T-helper 1 cell treated with Interleukin-12 subunit alpha and Interleukin-12 subunit beta and Interleukin-4 antibody, amounts not matched to agents 30 μg/mL and 1 μg/mL, for 36 hours (primary cell): Measurements from ENCODE around the gene PLSCR3.

Experiments used
- H3K27ac Mint-ChIP-seq: one replicate; pipeline ENCODE4 v1.8.0; 2021; ENCODE audit warnings: mild to moderate bottlenecking, mixed read lengths
- H3K27me3 Mint-ChIP-seq: one replicate; pipeline ENCODE4 v1.8.0; 2021; ENCODE audit warnings: low read depth, mixed read lengths
- H3K36me3 Mint-ChIP-seq: one replicate; pipeline ENCODE4 v1.8.0; 2021; ENCODE audit warnings: low read depth, mixed read lengths
- H3K4me1 Mint-ChIP-seq: one replicate; pipeline ENCODE4 v1.8.0; 2021; ENCODE audit warnings: low read depth, mixed read lengths
- H3K4me3 Mint-ChIP-seq: one replicate; pipeline ENCODE4 v1.8.0; 2021; ENCODE audit warnings: mild to moderate bottlenecking, moderate library complexity, mixed read lengths
- H3K9me3 Mint-ChIP-seq: one replicate; pipeline ENCODE4 v1.8.0; 2021; ENCODE audit warnings: mixed read lengths

Gene PLSCR3

GRCh38 chr17:7418472-7419152 is 24.3 kb upstream of the PLSCR3 start:
- H3K27ac Mint-ChIP-seq: no peak overlapping the region

GRCh38 chr17:7417056-7417655 is 22.8 kb upstream of the PLSCR3 start:
- H3K27me3 Mint-ChIP-seq: no peaks in the 10 kb centered on the region
- no peak overlapping the region for H3K4me3 Mint-ChIP-seq
- no peaks in the 10 kb centered on the region for H3K4me1 Mint-ChIP-seq
- H3K27ac Mint-ChIP-seq: no peak overlapping the region
- H3K9me3 Mint-ChIP-seq: no peaks in the 10 kb centered on the region
- no peaks in the 10 kb centered on the region for H3K36me3 Mint-ChIP-seq

More at GRCh38 chr17:7418472-7419152, 24.3 kb upstream of the PLSCR3 start:
- Mint-ChIP-seq H3K4me3 (no peak overlapping the region), H3K36me3 (no peaks in the 10 kb centered on the region), H3K9me3 (no peaks in the 10 kb centered on the region), H3K27me3 (no peaks in the 10 kb centered on the region), H3K4me1 (no peaks in the 10 kb centered on the region)

GRCh38 chr17:7416323-7416722 is 22.0 kb upstream of the PLSCR3 start:
- Mint-ChIP-seq H3K9me3 (no peaks in the 10 kb centered on the region), H3K36me3 (no peaks in the 10 kb centered on the region), H3K4me1 (no peaks in the 10 kb centered on the region), H3K4me3 (no peak overlapping the region), H3K27me3 (no peaks in the 10 kb centered on the region), H3K27ac (no peak overlapping the region)

- Mint-ChIP-seq H3K36me3 (no peaks in the 10 kb centered on the region), H3K27ac (no peak overlapping the region), H3K4me3 (no peak overlapping the region), H3K9me3 (no peaks in the 10 kb centered on the region), H3K27me3 (no peaks in the 10 kb centered on the region), H3K4me1 (no peaks in the 10 kb centered on the region)
Measured at GRCh38 chr17:7415784-7416183, 21.5 kb upstream of the PLSCR3 start.

- H3K4me3 Mint-ChIP-seq: no peak overlapping the region
- no peaks in the 10 kb centered on the region for H3K27me3 Mint-ChIP-seq
- H3K9me3 Mint-ChIP-seq: no peaks in the 10 kb centered on the region
- no peaks in the 10 kb centered on the region for H3K4me1 Mint-ChIP-seq
- no peaks in the 10 kb centered on the region for H3K36me3 Mint-ChIP-seq
- no peak overlapping the region for H3K27ac Mint-ChIP-seq
Measured at GRCh38 chr17:7414837-7415236, 20.5 kb upstream of the PLSCR3 start.

- Mint-ChIP-seq H3K4me1 (no peaks in the 10 kb centered on the region), H3K36me3 (no peaks in the 10 kb centered on the region), H3K27ac (no peak overlapping the region), H3K27me3 (peaks cover 5% of the 10 kb centered on the region), H3K9me3 (no peaks in the 10 kb centered on the region), H3K4me3 (no peak overlapping the region)
Measured at GRCh38 chr17:7413346-7413985, 19.1 kb upstream of the PLSCR3 start.

- Mint-ChIP-seq H3K4me1 (no peaks in the 10 kb centered on the region), H3K9me3 (no peaks in the 10 kb centered on the region), H3K27ac (no peak overlapping the region), H3K36me3 (no peaks in the 10 kb centered on the region), H3K27me3 (peaks cover 15% of the 10 kb centered on the region), H3K4me3 (no peak overlapping the region)
Measured at GRCh38 chr17:7411427-7411750, 17.1 kb upstream of the PLSCR3 start.

- peaks cover 2% of the 10 kb centered on the region for H3K4me1 Mint-ChIP-seq
- H3K27me3 Mint-ChIP-seq: peaks cover 20% of the 10 kb centered on the region
- H3K27ac Mint-ChIP-seq: no peak overlapping the region
- no peak overlapping the region for H3K4me3 Mint-ChIP-seq
- peaks cover 2% of the 10 kb centered on the region for H3K36me3 Mint-ChIP-seq
- H3K9me3 Mint-ChIP-seq: no peaks in the 10 kb centered on the region
Measured at GRCh38 chr17:7410634-7411426, 16.5 kb upstream of the PLSCR3 start.

GRCh38 chr17:7409716-7410115 is 15.4 kb upstream of the PLSCR3 start:
- Mint-ChIP-seq H3K36me3 (peaks cover 2% of the 10 kb centered on the region), H3K4me1 (peaks cover 3% of the 10 kb centered on the region), H3K4me3 (no peak overlapping the region), H3K9me3 (no peaks in the 10 kb centered on the region), H3K27ac (no peak overlapping the region), H3K27me3 (peaks cover 25% of the 10 kb centered on the region)

GRCh38 chr17:7408863-7409262 is 14.5 kb upstream of the PLSCR3 start:
- Mint-ChIP-seq H3K36me3 (peaks cover 2% of the 10 kb centered on the region), H3K4me3 (no peak overlapping the region), H3K27me3 (peaks cover 25% of the 10 kb centered on the region), H3K4me1 (peaks cover 3% of the 10 kb centered on the region), H3K9me3 (no peaks in the 10 kb centered on the region), H3K27ac (no peak overlapping the region)

GRCh38 chr17:7408252-7408727 is 14.0 kb upstream of the PLSCR3 start:
- peaks cover 2% of the 10 kb centered on the region for H3K36me3 Mint-ChIP-seq
- peaks cover 5% of the 10 kb centered on the region for H3K4me1 Mint-ChIP-seq
- no peaks in the 10 kb centered on the region for H3K9me3 Mint-ChIP-seq
- no peak overlapping the region for H3K4me3 Mint-ChIP-seq
- H3K27me3 Mint-ChIP-seq: peaks cover 25% of the 10 kb centered on the region
- no peak overlapping the region for H3K27ac Mint-ChIP-seq

GRCh38 chr17:7407485-7408251 is 13.3 kb upstream of the PLSCR3 start, which contains the start of gene NLGN2:
TSS of gene NLGN2 (plus strand) at chr17:7407845. CDS start at chr17:7408256, 411 bp downstream.
- Mint-ChIP-seq H3K4me1 (peaks cover 9% of the 10 kb centered on the region), H3K36me3 (peaks cover 2% of the 10 kb centered on the region), H3K4me3 (no peak within 1 kb of the TSS), H3K9me3 (no peaks in the 10 kb centered on the region), H3K27ac (no peak within 1 kb of the TSS), H3K27me3 (peaks cover 25% of the 10 kb centered on the region)

GRCh38 chr17:7407082-7407481 is 12.8 kb upstream of the PLSCR3 start:
- no peaks in the 10 kb centered on the region for H3K9me3 Mint-ChIP-seq
- H3K27me3 Mint-ChIP-seq: peaks cover 25% of the 10 kb centered on the region
- peaks cover 2% of the 10 kb centered on the region for H3K36me3 Mint-ChIP-seq
- H3K27ac Mint-ChIP-seq: no peak overlapping the region
- peaks cover 9% of the 10 kb centered on the region for H3K4me1 Mint-ChIP-seq
- no peak overlapping the region for H3K4me3 Mint-ChIP-seq
